ENCODE measurements around the gene KLHDC7B.
A peak's percentile ranks its signal among the peaks of the same experiment; 100 is the strongest.

KLHDC7B gene

GRCh38 chr22:50545522-50546325 lies at the start of gene KLHDC7B:
KLHDC7B (plus strand) TSS chr22:50545899; CDS start chr22:50546244, 345 bp downstream.
- Histone ChIP-seq H3K27ac (peak within 1 kb of the TSS; percentile 62; the same call in 1 of the 2 replicates), H3K4me3 (no peak within 1 kb of the TSS), H3K9me3 (ENCODE audit: low read depth, low read length) (no peaks in the 10 kb centered on the region), H3K36me3 (ENCODE audit: insufficient read depth, low read length) (no peaks in the 10 kb centered on the region), H3K9ac (ENCODE audit: insufficient read length) (peak within 1 kb of the TSS; percentile 62)
- DNase-seq (ENCODE audit: low read depth, low spot score), result no peak
- TF ChIP-seq FOXP2 (optimal IDR thresholded peaks at IDR 0.05; ENCODE audit: control extremely low read depth, extremely low read length, insufficient read depth), result no peak

GRCh38 chr22:50497093-50497492 lies 48.6 kb upstream of the KLHDC7B start:
- no peaks in the 10 kb centered on the region for H3K36me3 ChIP-seq (ENCODE audit: insufficient read depth, low read length)
- H3K9ac ChIP-seq (ENCODE audit: insufficient read length), result no peak overlapping the region

GRCh38 chr22:50498322-50498890 lies 47.3 kb upstream of the KLHDC7B start:
- no peak for TF ChIP-seq FOXP2 (optimal IDR thresholded peaks at IDR 0.05; ENCODE audit: control extremely low read depth, extremely low read length, insufficient read depth)
- no peak for TF ChIP-seq EZH2 (IDR thresholded peaks at IDR 0.05)
- TF ChIP-seq POLR2AphosphoS5 (IDR thresholded peaks at IDR 0.05; ENCODE audit: borderline replicate concordance, low read depth, low read length), result no peak
- Histone ChIP-seq H3K27ac (no peak overlapping the region), H3K9me3 (ENCODE audit: low read depth, low read length) (no peaks in the 10 kb centered on the region), H3K36me3 (ENCODE audit: insufficient read depth, low read length) (no peaks in the 10 kb centered on the region; the same call in 1 of the 2 replicates), H3K9ac (ENCODE audit: insufficient read length) (no peak overlapping the region), H3K4me3 (peak overlapping the region; percentile 55)
- DNase-seq (ENCODE audit: low read depth, low spot score), result no peak

More at GRCh38 chr22:50497093-50497492, 48.6 kb upstream of the KLHDC7B start:
- TF ChIP-seq FOXP2 (optimal IDR thresholded peaks at IDR 0.05; ENCODE audit: control extremely low read depth, extremely low read length, insufficient read depth), result no peak
- no peak for TF ChIP-seq POLR2AphosphoS5 (IDR thresholded peaks at IDR 0.05; ENCODE audit: borderline replicate concordance, low read depth, low read length)
- no peak for TF ChIP-seq EZH2 (IDR thresholded peaks at IDR 0.05)
- no peak overlapping the region for H3K27ac ChIP-seq
- H3K4me3 ChIP-seq, result no peak overlapping the region
- H3K9me3 ChIP-seq (ENCODE audit: low read depth, low read length), result no peaks in the 10 kb centered on the region
- DNase-seq (ENCODE audit: low read depth, low spot score), result no peak

- Histone ChIP-seq H3K27ac (no peak overlapping the region), H3K9ac (ENCODE audit: insufficient read length) (no peak overlapping the region), H3K36me3 (ENCODE audit: insufficient read depth, low read length) (peaks cover 9% of the 10 kb centered on the region; the same call in 1 of the 2 replicates), H3K4me3 (no peak overlapping the region), H3K9me3 (ENCODE audit: low read depth, low read length) (no peaks in the 10 kb centered on the region)
- no peak for TF ChIP-seq FOXP2 (optimal IDR thresholded peaks at IDR 0.05; ENCODE audit: control extremely low read depth, extremely low read length, insufficient read depth)
- no peak for TF ChIP-seq POLR2AphosphoS5 (IDR thresholded peaks at IDR 0.05; ENCODE audit: borderline replicate concordance, low read depth, low read length)
- TF ChIP-seq EZH2 (IDR thresholded peaks at IDR 0.05), result no peak
- no peak for DNase-seq (ENCODE audit: low read depth, low spot score)
These were observed 45.2 kb upstream of the KLHDC7B start for GRCh38 chr22:50500452-50500851.

GRCh38 chr22:50502096-50502495 lies 43.6 kb upstream of the KLHDC7B start:
- H3K27ac ChIP-seq, result no peak overlapping the region
- H3K9ac ChIP-seq (ENCODE audit: insufficient read length), result no peak overlapping the region

GRCh38 chr22:50502628-50503474 lies 42.8 kb upstream of the KLHDC7B start:
- Histone ChIP-seq H3K9me3 (ENCODE audit: low read depth, low read length) (no peaks in the 10 kb centered on the region), H3K9ac (ENCODE audit: insufficient read length) (no peak overlapping the region), H3K36me3 (ENCODE audit: insufficient read depth, low read length) (peaks cover 10% of the 10 kb centered on the region; the same call in 1 of the 2 replicates), H3K27ac (no peak overlapping the region), H3K4me3 (no peak overlapping the region)
- DNase-seq (ENCODE audit: low read depth, low spot score), result no peak
- no peak; the same call in 1 of the 2 replicates for TF ChIP-seq POLR2AphosphoS5 (IDR thresholded peaks at IDR 0.05; ENCODE audit: borderline replicate concordance, low read depth, low read length)
- no peak for TF ChIP-seq FOXP2 (optimal IDR thresholded peaks at IDR 0.05; ENCODE audit: control extremely low read depth, extremely low read length, insufficient read depth)
- no peak for TF ChIP-seq EZH2 (IDR thresholded peaks at IDR 0.05)

More at GRCh38 chr22:50502096-50502495, 43.6 kb upstream of the KLHDC7B start:
- Histone ChIP-seq H3K4me3 (no peak overlapping the region), H3K9me3 (ENCODE audit: low read depth, low read length) (no peaks in the 10 kb centered on the region), H3K36me3 (ENCODE audit: insufficient read depth, low read length) (peaks cover 10% of the 10 kb centered on the region; the same call in 1 of the 2 replicates)
- no peak for DNase-seq (ENCODE audit: low read depth, low spot score)
- TF ChIP-seq POLR2AphosphoS5 (IDR thresholded peaks at IDR 0.05; ENCODE audit: borderline replicate concordance, low read depth, low read length) (no peak), FOXP2 (optimal IDR thresholded peaks at IDR 0.05; ENCODE audit: control extremely low read depth, extremely low read length, insufficient read depth) (no peak), EZH2 (IDR thresholded peaks at IDR 0.05) (no peak)

- Histone ChIP-seq H3K27ac (no peak overlapping the region), H3K9ac (ENCODE audit: insufficient read length) (no peak overlapping the region), H3K4me3 (no peak overlapping the region), H3K9me3 (ENCODE audit: low read depth, low read length) (no peaks in the 10 kb centered on the region), H3K36me3 (ENCODE audit: insufficient read depth, low read length) (peaks cover 10% of the 10 kb centered on the region; the same call in 1 of the 2 replicates)
- no peak for DNase-seq (ENCODE audit: low read depth, low spot score)
- TF ChIP-seq FOXP2 (optimal IDR thresholded peaks at IDR 0.05; ENCODE audit: control extremely low read depth, extremely low read length, insufficient read depth) (no peak), EZH2 (IDR thresholded peaks at IDR 0.05) (no peak), POLR2AphosphoS5 (IDR thresholded peaks at IDR 0.05; ENCODE audit: borderline replicate concordance, low read depth, low read length) (no peak)
These were observed 42.1 kb upstream of the KLHDC7B start for GRCh38 chr22:50503475-50504145.
